ENCODE measurements around the gene GHDC. TPM values are rescaled to one million over a fixed set of nuclear protein-coding genes. Genes with fewer than 3 reads are reported as not detected.
A peak's percentile ranks its signal among the peaks of the same experiment; 100 is the strongest.
"Not testable (repeated sequence)": the region's sequence is repeated elsewhere in the genome, so short reads cannot be mapped to it uniquely, and the experiment has no call there.

GHDC gene
- total RNA-seq, 6 experiments from 2014 or later, result 8.8 to 23.9 (median 12.8) TPM

DNA sequence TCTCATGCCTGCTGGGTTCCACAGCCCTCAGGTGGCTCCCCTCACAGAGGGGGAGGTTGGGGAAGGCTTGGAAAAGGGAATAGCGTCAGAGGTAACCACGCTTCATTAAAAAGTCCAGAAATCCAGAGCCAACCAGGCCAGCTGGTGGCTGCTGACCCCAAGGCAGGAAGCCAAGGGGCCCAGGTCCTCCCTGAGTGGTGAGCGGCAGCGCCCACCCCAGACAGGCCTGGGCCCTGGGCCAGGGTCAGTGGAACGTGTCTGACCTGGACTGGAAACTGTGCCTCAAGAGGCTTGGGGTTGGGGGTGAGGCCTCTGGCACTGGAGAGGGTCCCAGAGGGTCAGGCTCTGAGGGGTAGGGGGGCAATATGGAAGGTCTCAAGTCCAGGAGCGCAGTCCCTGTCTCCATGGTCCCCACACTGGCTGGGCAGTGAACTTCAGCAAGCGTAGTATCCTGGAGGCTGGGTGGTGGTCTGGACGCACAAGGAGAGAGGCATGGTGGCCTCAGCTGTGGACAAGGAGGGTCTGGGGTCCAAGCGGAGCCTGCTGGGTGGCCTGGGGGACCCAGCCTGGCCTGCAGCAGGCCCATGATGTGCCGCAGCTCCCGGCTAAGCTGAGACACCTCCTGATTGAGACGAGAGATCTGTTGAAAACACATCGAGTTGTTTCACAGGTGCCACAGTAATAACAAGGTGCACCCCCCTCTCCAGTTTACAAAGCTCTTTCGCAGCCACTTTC lies 34.3 kb downstream of the GHDC start:
- no peak overlapping the region for H3K27ac ChIP-seq
- H3K27me3 ChIP-seq, result no peaks in the 10 kb centered on the region
- no peaks in the 10 kb centered on the region for H3K4me1 ChIP-seq
- H3K4me3 ChIP-seq, result no peak overlapping the region
- intact Hi-C loops (cut with DNase I), result no loop called here
- DNase-seq (no peak), ATAC-seq (no peak)
- TF ChIP-seq, protein P1, sequence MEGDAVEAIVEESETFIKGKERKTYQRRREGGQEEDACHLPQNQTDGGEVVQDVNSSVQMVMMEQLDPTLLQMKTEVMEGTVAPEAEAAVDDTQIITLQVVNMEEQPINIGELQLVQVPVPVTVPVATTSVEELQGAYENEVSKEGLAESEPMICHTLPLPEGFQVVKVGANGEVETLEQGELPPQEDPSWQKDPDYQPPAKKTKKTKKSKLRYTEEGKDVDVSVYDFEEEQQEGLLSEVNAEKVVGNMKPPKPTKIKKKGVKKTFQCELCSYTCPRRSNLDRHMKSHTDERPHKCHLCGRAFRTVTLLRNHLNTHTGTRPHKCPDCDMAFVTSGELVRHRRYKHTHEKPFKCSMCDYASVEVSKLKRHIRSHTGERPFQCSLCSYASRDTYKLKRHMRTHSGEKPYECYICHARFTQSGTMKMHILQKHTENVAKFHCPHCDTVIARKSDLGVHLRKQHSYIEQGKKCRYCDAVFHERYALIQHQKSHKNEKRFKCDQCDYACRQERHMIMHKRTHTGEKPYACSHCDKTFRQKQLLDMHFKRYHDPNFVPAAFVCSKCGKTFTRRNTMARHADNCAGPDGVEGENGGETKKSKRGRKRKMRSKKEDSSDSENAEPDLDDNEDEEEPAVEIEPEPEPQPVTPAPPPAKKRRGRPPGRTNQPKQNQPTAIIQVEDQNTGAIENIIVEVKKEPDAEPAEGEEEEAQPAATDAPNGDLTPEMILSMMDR (IDR thresholded peaks at IDR 0.05), result no peak
- TF ChIP-seq POLR2A (IDR thresholded peaks at IDR 0.05), result no peak
- 60% methylated on average over 5 of the region's 14 CpGs for WGBS (ENCODE audit: insufficient coverage, low coverage, low lambda C conversion rate, missing lambda C conversion rate)
- H3K36me3 ChIP-seq, result no peaks in the 10 kb centered on the region
- H3K9me3 ChIP-seq, result no peaks in the 10 kb centered on the region

DNA sequence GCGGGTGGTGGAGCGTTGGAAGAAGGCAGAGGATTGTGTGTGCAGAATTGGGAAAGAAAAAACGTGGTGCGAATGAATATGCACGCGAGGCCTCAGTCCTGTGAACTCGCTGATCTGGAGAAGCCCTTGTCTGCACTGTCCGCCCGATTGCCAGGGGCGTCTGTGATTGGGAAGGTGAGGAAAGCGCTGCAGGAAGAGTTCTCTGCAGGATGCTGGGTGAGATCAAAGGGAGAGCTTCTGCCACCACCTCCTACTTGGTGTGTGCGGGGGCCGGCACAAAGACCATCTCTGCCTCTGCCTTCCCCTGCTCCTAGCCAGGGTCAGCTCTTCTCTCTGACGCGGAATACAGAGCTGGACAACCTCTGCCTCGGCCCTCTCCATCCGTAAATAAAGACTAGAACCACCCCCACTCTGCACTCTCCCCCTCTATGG lies 38.7 kb downstream of the GHDC start:
- intact Hi-C loops (cut with DNase I), result no loop called here
- Histone ChIP-seq H3K36me3 (no peaks in the 10 kb centered on the region), H3K27me3 (no peaks in the 10 kb centered on the region), H3K4me3 (peak overlapping the region; percentile 95 to 99 (median 99)), H3K9me3 (no peaks in the 10 kb centered on the region), H3K27ac (no peak overlapping the region), H3K4me1 (peaks cover 0 to 16% (median 5%) of the 10 kb centered on the region in 4 donors)
- TF ChIP-seq, protein P1 (IDR thresholded peaks at IDR 0.05), result no peak
- no peak for TF ChIP-seq POLR2A (IDR thresholded peaks at IDR 0.05)
- 34% methylated on average over 12 of the region's 17 CpGs for WGBS (ENCODE audit: insufficient coverage, low coverage, low lambda C conversion rate, missing lambda C conversion rate)
- ATAC-seq, result no peak
- DNase-seq, result no peak

DNA sequence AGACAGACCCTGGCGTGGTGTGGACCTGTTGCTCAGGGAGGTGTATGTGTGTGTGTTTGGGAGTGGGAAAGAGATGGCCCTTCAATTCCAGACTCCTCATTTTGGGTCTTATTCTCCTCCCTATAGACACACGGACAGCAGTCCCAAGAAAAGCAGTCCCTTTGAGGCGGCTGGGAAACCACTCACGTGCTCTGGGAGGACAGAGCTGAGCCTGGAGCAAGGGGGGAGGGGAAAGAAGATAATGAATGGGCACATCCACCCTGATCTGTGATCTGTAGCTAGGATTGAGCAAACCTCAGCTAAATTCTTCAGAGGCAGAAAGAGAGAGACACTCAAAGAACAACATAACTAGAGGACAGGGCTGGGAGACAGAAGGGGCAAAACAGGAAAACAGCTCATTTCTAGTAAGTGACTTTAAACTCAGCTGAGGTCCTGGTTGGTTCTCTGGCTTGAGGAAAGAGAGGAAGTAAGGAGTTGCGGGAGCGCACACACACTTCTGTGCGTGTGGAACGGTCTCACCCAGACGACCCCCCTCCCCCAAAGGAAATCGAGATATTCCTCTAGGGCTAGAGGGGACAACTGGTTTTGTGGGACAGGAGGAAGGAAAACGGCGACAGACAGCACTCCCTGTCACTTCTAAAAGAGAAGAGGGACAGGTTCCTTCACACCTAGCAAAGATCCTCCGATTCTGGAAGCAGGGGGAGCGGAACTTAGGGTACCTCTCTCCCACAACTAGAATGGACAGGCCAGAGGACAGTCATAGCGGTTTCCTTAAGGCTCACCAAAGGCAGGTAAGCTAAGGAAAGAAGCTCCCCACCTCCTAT lies 40.2 kb downstream of the GHDC start:
- Histone ChIP-seq H3K36me3 (no peaks in the 10 kb centered on the region), H3K4me1 (peaks cover 0 to 20% (median 5%) of the 10 kb centered on the region in 4 donors), H3K4me3 (peak overlapping the region; percentile 95 to 99 (median 99)), H3K27me3 (no peaks in the 10 kb centered on the region), H3K9me3 (no peaks in the 10 kb centered on the region), H3K27ac (peak overlapping the region; percentile 69 to 82 (median 79))
- peak in 3 of 4 donors; percentile 4 to 24 (median 8) for ATAC-seq
- intact Hi-C loops (cut with DNase I), result no loop called here
- WGBS (ENCODE audit: insufficient coverage, low coverage, low lambda C conversion rate, missing lambda C conversion rate), result 6% methylated on average over 12 of the region's 15 CpGs
- TF ChIP-seq, protein P1 (IDR thresholded peaks at IDR 0.05), result no peak
- DNase-seq, result no peak

- 95% methylated on average over 6 of the region's 13 CpGs for WGBS (ENCODE audit: insufficient coverage, low coverage, low lambda C conversion rate, missing lambda C conversion rate)
Measured at GRCh38 chr17:42146911-42147607, 47.2 kb downstream of the GHDC start.

DNA sequence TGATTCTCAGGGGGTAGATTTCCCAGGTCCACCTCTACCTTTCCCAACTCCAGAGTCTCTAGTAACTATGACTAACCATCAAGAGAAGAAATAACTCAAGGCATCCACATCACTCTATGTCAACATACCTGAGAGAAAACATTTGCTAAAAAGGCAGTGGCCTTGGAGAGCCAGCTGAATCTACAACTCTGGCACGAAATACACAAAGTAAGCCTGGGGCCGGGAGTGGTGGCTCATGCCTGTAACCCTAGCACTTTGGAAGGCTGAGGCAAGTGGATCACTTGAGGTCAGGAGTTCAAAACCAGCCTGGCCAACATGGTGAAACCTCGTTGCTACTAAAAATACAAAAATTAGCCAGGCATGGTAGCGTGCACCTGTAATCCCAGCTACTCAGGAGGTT lies 51.2 kb downstream of the GHDC start:
- peaks cover 0 to 21% (median 3%) of the 10 kb centered on the region in 4 donors for H3K36me3 ChIP-seq

More at GRCh38 chr17:42146911-42147607, 47.2 kb downstream of the GHDC start:
- H3K4me1 ChIP-seq, result peaks cover 0 to 12% (median 0%) of the 10 kb centered on the region in 4 donors
- DNase-seq (no peak), ATAC-seq (no peak)
- intact Hi-C loops (cut with DNase I), result no loop called here
- no peak overlapping the region for H3K27ac ChIP-seq
- H3K27me3 ChIP-seq, result no peaks in the 10 kb centered on the region
- H3K4me3 ChIP-seq, result no peak overlapping the region
- peaks cover 0 to 11% (median 3%) of the 10 kb centered on the region in 4 donors for H3K36me3 ChIP-seq
- TF ChIP-seq POLR2A (IDR thresholded peaks at IDR 0.05), result no peak
- TF ChIP-seq, protein P1 (IDR thresholded peaks at IDR 0.05), result no peak
- H3K9me3 ChIP-seq, result no peaks in the 10 kb centered on the region

More for the DNA sequence above, 51.2 kb downstream of the GHDC start:
- DNase-seq; intact Hi-C loops (cut with DNase I); ATAC-seq; H3K27ac ChIP-seq; H3K27me3 ChIP-seq; H3K9me3 ChIP-seq; H3K4me3 ChIP-seq; H3K4me1 ChIP-seq: not testable (repeated sequence)
- WGBS (ENCODE audit: insufficient coverage, low coverage, low lambda C conversion rate, missing lambda C conversion rate), result 58% methylated on average over 2 of the region's 4 CpGs

Measured in right lobe of liver (tissue), 6 donors.